ENCODE data around the gene C10orf90.
A peak's percentile ranks its signal among the peaks of the same experiment; 100 is the strongest.

C10orf90 gene

DNA sequence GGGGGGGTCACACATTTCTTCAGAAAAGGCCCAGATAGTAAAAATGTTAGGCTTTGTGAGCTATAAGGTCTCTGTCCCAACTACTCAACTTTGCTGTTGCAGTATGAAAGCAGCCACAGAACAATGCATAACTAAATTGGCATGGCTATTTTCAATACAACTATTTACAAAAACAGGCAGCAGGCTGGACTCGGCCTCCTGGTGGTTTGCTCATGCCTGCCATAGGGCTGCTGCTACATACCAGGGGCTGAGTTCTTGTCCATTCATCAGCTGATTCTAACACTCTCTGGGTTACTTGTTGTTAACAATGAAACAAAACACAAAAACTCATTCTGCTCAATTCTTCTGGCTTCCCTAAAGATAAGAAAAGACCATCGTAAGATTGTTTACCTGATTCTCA is 172.8 kb downstream of the C10orf90 start:
- DNase-seq = no peak

DNA sequence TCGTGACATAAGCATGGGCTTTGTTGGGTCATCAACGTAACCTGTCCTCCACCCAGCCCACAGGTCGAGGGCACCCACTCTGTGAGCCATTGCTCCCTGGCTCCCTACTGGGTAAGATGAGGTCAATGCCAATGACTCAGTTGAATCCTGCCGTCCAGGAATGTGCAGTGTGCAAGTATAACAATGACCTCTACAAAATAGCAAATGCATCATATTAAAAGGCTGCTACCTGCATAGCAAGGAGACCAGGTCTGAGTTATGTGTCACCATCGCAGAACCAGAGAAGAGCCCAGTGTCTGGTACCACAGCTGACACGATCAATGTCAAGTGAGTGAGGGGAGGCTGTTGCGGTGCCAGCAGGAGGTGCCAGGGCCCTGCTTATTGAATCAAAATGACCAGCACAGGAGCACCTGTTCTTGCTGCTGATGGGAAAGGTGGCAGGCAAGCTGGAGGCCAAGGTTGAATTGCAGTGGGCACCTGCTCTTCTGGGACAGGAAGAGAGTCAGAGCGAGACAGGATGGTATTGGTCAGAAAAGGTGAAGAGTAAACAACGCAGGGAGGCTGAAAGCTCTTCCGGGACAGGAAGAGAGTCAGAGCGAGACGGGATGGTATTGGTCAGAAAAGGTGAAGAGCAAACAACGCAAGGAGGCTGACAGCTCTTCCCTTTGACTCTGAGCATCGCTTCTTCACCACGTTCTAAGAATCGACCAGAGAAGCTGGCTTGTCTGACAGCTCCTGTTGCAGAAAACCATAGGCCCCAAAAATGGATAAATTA is 173.5 kb downstream of the C10orf90 start:
- DNase-seq = no peak

DNA sequence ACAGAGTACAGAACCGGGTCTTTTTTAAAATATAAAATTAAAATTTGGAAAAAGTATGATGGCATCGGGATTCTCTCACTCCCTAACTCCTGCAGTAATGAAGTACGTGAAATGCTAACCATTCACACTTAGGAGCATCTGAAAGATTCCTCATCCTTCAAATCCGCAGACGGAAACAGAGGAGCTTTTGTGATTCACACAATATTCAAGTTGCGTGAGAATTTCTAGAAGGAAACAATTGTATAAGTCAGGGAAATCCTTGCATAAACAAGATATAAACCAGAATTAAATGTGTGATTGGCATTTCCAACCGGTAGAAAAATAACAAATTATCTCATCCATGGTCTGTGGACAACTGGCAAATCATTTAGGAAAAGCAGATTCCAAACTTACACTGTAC is 179.0 kb downstream of the C10orf90 start:
- no peak for DNase-seq

DNA sequence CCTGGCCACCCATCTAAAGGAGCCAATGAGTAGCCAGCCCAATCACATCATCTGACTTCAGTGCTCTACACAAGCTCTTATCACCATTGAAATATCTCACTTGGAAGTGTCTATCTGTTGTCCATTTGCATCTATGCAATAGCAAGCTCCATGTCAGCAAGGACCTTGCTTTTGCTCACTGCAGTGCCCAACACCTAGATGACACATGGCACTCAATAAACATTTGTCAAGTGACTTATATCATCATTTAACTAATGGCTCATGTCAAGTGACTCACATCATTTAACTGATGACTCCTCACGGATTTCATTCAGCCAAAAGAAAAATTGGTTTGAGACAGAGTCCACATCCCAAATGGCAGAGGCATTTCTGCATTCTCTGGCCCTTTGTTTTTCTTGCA is 189.3 kb downstream of the C10orf90 start:
- DNase-seq = no peak

DNA sequence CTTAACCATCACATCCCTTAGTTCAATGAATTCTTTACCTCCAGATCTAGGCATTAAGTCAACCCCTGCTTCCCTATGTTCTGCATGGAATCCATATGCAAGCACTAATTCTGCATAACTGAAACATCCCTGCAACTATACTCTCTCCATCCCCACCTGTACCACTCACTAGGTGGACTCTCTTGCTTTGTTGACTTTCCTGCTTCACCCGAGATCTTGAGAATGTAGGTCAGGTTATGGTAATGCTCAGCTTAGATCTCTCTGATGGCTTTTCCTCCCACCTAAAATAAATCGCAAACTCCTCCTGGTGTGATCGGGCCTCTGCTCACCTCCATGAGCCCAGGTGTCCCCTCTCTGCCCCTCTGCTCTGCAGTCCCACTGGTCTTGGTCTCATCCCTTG is 189.8 kb downstream of the C10orf90 start:
- DNase-seq = no peak

DNA sequence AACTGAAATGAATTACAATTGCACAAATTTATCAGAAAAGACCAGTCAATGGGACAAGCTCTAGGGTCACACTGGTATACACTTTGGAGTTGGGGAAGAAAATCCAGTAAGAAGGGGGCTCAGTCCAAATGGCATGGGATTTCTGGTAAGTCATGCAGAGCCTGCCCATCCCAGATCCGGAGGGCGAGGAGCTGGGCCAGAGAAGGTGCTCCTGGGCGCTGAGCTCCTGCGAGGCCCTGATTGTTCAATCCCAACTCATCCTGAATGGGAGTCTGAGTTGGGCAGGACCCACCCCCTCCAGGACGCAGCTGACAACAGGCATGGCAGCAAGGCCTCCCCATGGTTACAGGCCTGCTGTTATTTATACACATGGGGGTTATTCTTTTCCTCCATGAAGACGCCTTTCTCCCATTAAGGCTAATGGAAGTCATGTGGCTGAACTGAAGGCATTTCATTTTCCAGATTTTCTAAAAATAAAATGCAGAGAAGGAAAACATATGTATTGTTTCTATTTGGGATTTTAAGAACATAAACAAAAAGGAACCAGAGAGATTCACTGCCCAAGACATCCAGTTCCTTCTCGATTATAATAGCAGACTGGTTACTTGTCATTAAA is 191.1 kb downstream of the C10orf90 start:
- no peak for DNase-seq

DNA sequence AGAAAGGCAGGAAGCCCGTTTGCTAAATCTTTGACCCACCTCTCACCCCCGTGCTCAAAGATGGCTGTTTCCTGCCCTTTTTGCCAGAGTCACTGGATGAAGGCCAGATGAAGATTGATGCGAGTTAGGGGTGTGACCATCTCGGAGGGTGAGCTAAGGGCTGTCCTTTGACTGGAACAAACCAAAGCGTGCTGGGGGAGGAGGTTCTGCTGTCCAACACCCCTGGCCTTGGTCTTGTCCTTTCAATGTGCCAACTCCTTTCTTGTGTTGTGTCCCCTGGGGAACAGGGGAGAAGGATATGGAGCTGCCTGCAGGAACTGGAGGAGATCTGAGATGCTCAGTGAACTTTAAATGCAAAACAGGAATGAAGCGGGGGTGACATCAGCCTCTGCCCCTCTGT is 191.9 kb downstream of the C10orf90 start:
- DNase-seq = no peak

DNA sequence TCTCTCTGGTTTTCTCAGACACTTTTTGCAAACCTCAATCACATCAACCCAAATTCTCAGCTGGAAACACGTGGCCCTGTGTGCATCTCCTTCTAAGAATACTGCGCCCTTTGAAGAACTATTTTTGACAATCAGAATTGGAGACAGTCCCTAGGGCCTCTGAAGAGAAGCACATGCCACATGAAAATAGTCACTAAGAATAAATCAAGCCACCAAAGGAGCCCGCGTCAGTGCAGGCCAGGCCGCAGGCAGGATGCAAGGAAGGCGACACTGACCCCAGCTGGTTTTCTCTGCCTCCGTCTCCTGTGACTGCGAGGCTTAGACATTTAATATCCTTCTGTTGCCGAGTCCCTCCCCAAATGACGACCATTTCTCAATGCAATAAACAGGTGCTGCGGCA is 194.2 kb downstream of the C10orf90 start:
- DNase-seq = no peak

DNA sequence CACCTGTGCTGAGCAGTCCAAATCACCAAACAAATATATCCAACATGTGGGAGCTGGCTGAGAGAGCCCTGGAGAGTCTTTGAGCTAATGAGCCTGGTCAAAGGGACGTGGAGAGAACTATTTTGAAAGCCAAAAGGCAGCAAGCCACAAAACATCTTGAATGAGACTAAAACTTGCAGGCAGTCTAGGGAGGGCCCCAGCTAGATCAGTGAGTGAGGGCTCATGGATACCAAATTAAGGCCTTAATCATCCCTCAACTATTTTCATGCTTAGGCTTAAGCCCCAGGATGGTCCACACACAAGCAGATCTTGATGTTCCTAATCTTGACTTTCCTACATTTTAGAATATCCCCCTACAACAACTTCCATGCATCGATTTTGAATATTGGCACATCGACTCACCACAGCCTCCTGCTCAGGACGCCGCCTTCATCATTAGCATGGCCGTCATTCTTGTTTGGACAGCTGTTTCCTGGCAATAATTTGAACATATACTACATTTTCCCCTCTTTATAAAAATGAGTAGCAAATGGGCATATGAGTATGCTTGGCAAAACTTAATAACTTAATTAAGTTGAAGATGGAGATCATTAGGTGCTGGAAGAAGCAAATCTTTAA is 195.3 kb downstream of the C10orf90 start:
- peak in 1 of 2 experiments; percentile 20 for DNase-seq

DNA sequence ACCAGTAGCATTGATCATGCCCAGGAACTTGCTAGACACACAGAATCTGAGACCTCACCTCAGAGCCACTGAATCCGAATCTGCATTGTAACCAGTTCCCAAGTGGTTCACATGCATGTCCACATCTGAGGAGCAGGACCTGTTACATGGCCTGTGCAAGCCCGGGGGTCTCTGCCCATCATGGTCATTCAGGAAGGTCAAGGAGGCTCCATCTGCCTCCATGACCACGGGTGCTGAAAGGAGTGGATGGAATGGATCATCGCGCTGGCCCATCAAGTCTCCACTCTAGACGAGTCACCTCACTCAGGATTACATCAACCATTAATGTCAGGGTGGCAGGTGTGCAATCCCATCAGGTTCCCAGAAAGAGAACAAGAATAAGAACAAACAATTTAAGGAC is 196.5 kb downstream of the C10orf90 start:
- no peak for DNase-seq

DNA sequence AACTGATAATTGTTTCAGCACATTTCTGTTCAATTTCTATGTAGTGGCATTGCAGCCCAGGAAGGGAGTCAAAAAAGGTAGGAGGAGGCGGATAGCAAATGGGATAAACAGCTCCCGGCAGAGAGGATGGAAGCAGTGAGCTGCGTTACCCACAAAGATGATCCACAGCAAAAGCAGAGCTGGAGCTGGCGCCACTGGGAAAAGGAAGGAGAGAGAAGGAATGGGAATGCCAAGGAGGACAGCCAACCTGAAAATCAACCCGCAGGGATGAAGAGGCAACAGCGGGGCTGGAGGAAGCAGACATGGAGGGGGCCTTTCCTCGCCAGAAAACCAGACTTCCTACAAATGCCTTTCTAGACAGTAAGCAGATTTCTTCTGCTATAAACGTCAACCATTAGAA is 199.5 kb downstream of the C10orf90 start:
- DNase-seq = no peak

DNA sequence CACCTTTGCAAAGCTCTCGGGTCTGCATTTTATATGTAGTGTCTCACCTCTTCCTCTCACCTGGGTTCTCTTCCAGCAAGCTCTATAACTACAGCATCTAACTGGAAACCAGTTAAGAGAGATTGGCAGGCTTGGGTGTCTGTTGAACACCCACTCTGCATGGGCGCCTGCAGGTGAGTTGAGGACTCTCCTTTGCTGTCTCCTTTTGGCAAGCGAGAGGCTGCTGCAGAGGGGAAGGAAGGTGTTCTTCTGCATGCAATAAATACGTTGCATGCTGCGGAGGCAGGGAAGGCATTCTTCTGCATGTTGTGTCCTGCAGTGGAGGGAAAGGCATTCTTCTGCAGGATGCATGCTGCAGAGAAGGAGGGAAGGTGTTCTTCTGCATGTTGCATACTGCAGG is 200.8 kb downstream of the C10orf90 start:
- DNase-seq = no peak

DNA sequence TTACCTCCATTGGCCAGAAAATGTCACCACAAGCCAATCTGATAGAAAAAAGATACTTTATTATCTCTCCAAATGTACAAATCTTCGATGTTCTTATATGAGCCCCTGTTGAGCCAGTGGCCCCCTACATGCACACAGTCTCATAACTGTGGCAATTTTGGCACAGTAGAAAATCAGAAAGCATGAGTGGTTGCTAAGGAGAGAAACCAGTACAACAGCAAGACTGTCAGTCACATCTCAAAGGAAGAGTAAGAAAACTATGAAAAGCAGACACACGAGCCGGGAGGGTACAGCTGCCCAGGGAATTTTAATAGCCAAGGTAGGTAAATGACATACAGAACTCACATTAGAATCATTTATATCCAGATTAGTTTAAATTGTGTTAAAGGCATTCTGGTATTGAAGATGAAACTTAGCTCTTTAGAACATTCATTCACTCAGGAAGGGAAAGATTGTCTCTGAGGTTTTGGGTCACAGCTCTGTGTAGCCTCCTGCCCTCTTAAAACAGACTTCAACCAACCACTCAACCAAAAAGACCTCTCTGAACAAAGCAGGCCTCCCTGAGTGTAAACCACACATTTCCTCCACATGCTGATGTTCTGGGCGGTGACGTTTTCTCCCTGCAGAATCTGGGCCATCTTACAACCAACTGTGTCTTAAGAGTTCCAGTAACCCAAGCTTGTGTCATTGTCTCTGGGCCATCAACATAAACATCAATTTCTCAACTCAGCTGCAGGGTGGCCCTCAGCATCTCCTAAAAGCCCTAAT is 201.4 kb downstream of the C10orf90 start:
- no peak for DNase-seq

DNA sequence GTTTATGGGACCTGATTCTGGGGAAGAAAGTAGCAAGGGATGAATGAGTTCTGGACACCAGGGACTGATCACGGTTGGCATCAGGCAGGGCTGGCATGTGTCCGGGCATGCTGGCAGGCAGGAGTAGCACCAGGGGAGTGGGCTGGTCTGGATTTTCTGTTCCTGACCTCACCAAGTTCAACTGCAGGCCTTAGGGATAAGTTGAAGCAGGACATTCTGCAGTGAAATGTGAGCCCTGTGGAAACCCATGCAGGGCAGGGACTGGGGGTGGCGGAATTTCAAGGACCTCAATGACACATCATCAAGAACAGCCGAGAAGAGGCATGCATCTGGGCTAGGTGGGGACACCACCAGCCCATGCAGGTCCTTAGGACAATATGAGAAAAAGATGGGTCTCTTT is 202.0 kb downstream of the C10orf90 start:
- DNase-seq = no peak

DNA sequence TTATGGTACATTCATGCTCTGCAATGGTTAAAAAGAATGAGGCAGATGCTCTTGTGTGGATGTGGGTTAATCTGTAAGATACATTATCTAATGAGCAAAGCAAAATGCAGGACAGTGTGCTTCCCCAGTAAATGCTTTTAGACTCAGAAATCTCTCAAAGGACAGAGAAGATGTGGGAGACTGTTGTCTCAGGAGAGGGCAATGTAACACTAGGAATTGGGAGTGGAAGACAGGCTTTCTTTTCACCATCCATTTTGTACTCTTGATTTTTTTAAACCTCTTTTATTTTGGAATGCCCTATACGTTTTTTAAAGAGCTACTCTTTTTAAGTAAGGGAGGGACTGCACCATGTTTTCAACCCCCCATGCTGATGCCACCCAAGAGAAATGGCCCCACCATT is 204.7 kb downstream of the C10orf90 start:
- DNase-seq = no peak

DNA sequence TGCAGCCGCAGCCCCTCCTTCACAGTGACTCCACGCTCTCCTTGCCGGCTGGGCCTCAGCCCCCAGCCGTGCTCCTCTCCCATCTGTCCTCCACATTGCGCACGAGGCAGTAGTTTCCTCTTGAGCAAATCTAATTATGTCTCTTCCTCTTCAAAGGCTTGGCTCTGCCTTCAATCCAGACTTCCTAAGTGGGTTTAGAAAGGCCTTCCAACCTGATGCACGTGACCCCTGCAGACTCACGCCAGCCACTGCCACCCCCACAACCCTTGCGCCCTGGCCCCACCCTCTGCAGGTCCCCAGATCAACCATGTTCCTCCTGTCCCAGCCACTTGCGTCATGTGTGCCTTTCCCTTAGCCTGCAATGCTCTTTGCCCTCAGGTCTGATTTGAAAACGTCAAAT is 207.2 kb downstream of the C10orf90 start:
- DNase-seq = no peak

DNA sequence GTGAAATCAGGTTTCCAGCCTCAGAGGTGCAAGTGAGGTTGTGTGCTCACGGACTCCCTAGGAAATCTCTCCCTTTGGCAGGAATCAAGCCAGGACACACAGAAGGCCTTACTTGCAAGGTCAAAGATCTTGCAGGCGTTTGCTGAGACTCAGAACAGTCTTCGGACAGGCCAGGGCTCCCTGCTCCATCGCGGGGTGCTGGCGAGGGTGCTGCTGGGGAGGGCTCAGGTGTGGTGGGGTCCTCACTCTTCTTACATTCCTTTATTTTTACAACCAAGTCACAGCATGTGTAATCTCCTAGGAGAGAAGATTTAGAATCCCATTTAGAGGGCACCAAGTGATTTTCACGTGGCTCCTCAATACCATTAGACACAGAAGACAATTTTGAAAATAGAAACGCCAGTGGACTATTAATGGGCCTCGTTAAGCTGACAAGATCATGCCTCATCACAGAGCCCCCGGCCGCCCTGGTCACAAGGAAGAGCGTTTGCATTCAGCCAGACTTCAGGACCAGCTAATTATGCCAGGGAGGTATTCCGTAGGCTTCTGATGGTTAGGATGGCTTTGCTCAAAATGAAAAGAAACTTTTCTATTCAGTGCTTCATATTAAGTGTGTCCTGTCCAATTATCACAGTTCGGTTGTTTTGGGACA is 209.1 kb downstream of the C10orf90 start:
- DNase-seq = no peak

DNA sequence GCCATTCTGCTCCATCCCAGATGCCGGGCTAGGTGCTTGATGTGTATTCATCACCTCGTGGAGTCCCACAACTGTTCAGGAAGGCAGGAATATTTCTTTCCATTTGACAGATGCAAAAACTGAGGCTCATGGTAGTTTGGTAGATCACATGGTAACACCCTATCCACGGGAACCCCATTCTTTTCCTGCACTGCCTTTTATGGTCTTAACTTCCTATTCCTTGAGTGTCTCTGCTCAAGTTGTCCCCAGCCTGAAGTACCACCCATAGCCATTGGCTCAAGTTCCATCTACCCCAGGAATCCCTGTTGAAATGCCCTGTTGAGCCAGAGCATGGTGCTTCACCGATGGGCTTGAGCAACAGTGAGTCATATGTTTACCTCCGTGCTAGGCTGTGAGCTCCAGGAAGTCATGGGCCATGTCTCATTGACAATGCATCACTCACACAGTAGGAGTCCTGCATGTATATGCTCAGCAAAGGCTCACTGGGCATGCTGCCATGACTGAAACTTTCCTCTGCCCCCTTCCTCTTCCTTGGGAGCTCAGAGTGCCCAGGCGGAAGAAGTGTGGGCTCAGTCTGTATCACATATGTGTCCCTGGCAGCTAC is 210.5 kb downstream of the C10orf90 start:
- DNase-seq = peak in 1 of 2 experiments; percentile 33

DNA sequence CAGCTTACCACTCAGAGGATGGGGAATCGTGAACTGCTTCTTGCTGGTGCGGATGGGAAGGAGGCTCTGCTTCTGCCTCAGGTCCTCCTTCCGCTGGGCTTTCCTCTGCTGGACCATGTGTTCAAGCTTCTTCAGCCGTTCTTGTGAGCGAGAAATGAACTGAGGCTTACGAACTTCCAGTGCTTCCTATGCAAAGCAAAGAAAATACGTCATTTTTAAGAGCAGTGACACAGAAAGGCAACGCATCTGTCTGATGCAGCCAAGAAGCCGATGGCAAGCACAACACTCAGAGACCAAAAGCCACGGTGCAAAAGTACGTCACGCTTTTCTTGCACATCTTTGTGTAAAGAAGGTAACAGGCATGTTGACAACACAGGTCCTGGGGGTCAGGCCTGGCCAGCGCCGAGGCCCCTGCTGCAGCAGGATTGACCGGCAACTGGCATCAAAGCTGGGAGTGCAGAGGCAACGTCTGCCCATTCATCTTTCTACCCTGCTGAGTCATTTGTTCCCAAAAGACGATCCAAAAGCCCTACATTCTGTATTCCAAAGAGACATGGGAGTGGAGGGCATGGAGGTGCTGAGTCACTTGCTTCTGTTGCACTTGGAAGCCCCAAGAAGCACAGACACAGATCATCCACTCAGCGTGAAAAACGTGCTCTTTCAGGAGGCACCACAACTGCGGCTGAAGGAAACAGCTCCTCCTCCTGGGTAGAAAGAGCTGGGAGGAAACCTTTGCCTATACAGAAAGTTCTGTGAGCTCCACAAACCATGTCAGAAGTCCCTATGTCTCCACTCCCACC is 211.3 kb downstream of the C10orf90 start:
- no peak for DNase-seq

DNA sequence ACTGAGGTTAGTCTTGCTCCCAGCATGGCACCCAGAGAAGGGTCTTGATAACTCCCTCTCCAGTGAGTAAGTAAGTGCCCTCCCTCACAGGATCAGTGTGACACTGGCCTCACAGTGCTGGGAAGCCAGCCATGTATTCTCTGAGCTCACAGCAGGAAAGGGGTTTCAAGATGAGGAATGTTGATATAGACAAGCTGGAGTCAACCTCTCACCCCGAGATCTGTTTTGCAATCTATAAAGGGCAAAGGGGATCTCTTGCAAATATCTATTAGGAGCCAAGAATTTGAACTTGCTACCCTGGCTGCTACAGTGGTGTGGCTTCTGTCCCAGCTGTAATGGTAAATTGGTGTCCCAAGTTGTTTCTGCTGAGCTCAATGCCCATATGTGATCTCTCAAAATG is 212.0 kb downstream of the C10orf90 start:
- no peak for DNase-seq

DNA sequence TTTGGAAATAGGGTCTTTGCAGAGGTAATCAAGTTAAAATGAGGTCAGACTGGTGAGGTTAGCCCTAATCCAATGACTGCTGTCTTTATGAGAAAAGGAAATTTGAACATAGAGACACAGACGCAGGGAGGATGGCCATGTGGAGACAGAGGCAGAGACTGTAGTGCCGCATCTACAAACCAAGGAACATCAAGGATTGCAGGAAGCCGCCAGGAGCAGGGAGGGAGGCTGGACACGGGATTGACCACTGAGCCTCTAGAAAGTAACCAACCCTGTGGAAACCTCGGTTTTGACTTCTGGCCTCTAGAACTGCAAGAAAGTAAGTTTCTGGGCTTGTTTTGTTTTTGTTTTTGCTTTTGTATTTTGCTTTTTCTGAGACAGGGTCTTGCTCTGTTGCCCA is 213.9 kb downstream of the C10orf90 start:
- no peak for DNase-seq
